Ovary (tissue), 3 donors: ENCODE data around the gene SLC2A5.

ENCODE experiments used
- EP300 ChIP-seq: sonication (generic); formaldehyde crosslinking; IDR thresholded peaks from one replicate; pipeline ENCODE4 v1.6.1; 2017; ENCODE audit warnings: antibody characterized with exemption
- POLR2A ChIP-seq: fragments of 450-650 bp; IDR thresholded peaks from one replicate; pipeline ENCODE4 v1.6.1; 2017; ENCODE audit warnings: antibody characterized with exemption, mild to moderate bottlenecking, moderate library complexity
- TF ChIP-seq, protein P1 (sequence below), 3 donors: fragments of 450-650 bp in 2 of 3; fragments of 200-600 bp in 1 of 3; IDR thresholded peaks; one replicate each; pipeline versions ENCODE4 v1.5.1 to v1.8.0; 2016 to 2022; ENCODE audit warnings: antibody characterized with exemption in 3 of 3, mild to moderate bottlenecking in 1 of 3
- donor health status: DM: no; HTN: no; CAD: no.

DNA sequence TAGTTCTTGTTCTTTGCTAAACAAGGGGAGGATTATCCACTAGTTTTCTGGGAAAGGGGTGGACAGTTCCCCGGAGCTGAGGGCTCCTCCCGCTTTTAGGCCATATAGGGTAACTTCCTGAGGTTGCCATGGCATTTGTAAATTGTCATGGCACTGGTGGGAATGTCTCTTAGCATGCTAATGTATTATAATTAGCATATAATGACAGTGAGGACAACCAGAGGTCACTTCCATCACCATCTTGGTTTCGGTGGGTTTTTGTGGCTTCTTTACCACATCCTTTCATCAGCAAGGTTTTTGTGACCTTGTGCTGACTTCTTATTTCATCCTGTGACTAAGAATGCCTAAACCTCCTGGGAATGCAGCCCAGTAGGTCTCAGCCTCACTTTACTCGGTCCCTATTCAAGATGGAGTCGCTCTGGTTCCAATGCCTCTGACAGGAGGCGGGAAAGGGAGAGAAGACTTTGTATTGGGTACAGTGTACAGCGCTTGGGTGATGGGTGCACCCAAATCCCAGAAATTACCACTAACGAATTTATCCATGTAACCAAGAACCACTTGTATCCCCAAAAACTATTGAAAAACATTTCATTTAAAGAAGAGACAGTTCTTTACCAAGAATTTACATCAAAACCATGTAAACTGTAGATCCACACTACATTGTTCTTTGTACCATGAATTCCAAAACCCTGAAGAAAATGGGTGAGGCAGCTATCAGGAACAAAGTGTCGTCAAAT is 8.7 kb upstream of the SLC2A5 start:
- TF ChIP-seq EP300 (no peak), POLR2A (no peak)
- TF ChIP-seq, protein P1, sequence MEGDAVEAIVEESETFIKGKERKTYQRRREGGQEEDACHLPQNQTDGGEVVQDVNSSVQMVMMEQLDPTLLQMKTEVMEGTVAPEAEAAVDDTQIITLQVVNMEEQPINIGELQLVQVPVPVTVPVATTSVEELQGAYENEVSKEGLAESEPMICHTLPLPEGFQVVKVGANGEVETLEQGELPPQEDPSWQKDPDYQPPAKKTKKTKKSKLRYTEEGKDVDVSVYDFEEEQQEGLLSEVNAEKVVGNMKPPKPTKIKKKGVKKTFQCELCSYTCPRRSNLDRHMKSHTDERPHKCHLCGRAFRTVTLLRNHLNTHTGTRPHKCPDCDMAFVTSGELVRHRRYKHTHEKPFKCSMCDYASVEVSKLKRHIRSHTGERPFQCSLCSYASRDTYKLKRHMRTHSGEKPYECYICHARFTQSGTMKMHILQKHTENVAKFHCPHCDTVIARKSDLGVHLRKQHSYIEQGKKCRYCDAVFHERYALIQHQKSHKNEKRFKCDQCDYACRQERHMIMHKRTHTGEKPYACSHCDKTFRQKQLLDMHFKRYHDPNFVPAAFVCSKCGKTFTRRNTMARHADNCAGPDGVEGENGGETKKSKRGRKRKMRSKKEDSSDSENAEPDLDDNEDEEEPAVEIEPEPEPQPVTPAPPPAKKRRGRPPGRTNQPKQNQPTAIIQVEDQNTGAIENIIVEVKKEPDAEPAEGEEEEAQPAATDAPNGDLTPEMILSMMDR (IDR thresholded peaks at IDR 0.05): no peak
